GM23248 (cell line): ENCODE measurements around the gene PTPRN2. TPM values are rescaled to one million over a fixed set of nuclear protein-coding genes. Genes with fewer than 3 reads are reported as not detected.

Source experiments
- DNase-seq: peaks from one replicate; pipeline ENCODE4 v3.0.0-alpha.2; 2015
- H2AFZ ChIP-seq: fragments of 200-600 bp; sonication (generic); 2 replicates; pipeline ENCODE4 v1.6.1; 2016; ENCODE audit warnings: antibody characterized with exemption
- H3F3A ChIP-seq: fragments of 200-600 bp; sonication (generic); 2 replicates; pipeline ENCODE4 v1.6.1; 2016; ENCODE audit warnings: mild to moderate bottlenecking, antibody characterized with exemption, mixed run types; ENCODE audit not compliant: insufficient read depth
- H3K27ac ChIP-seq: fragments of 200-600 bp; sonication (generic); 2 replicates; pipeline ENCODE4 v1.5.1; 2016; ENCODE audit warnings: mild to moderate bottlenecking
- H3K27me3 ChIP-seq: fragments of 200-600 bp; sonication (generic); replicated peaks from 2 replicates; pipeline ENCODE4 v1.6.1; 2016; ENCODE audit warnings: mild to moderate bottlenecking; ENCODE audit not compliant: insufficient read depth
- H3K36me3 ChIP-seq: fragments of 200-600 bp; sonication (generic); 2 replicates; pipeline ENCODE4 v1.6.1; 2016; ENCODE audit warnings: low read depth, mild to moderate bottlenecking
- H3K4me1 ChIP-seq: fragments of 200-600 bp; sonication (generic); 2 replicates; pipeline ENCODE4 v1.6.1; 2016; ENCODE audit warnings: mild to moderate bottlenecking; ENCODE audit not compliant: insufficient read depth
- H3K4me2 ChIP-seq: fragments of 200-600 bp; sonication (generic); one replicate; pipeline ENCODE4 v1.6.1; 2016; ENCODE audit warnings: mild to moderate bottlenecking; ENCODE audit not compliant: unreplicated experiment
- H3K4me3 ChIP-seq: fragments of 200-600 bp; sonication (generic); 2 replicates; pipeline ENCODE4 v1.5.1; 2016; ENCODE audit warnings: mild to moderate bottlenecking
- H3K79me2 ChIP-seq: fragments of 200-600 bp; sonication (generic); 2 replicates; pipeline ENCODE4 v1.6.1; 2016; ENCODE audit warnings: mild to moderate bottlenecking; ENCODE audit not compliant: insufficient read depth
- H3K9ac ChIP-seq: fragments of 200-600 bp; sonication (generic); 2 replicates; pipeline ENCODE4 v1.6.1; 2016; ENCODE audit warnings: mild to moderate bottlenecking
- H3K9me2 ChIP-seq: fragments of 200-600 bp; sonication (generic); 2 replicates; pipeline ENCODE4 v1.6.1; 2016; ENCODE audit warnings: mixed run types, mild to moderate bottlenecking, moderate library complexity; ENCODE audit not compliant: insufficient read depth
- H3K9me3 ChIP-seq: fragments of 200-600 bp; sonication (generic); one replicate; pipeline ENCODE4 v1.6.1; 2017; ENCODE audit warnings: low read depth
- H4K20me1 ChIP-seq: fragments of 200-600 bp; sonication (generic); 2 replicates; pipeline ENCODE4 v1.6.0; 2016; ENCODE audit not compliant: insufficient read depth
- EZH2 ChIP-seq: fragments of 200-600 bp; sonication (generic); IDR thresholded peaks from 2 replicates; pipeline ENCODE4 v1.6.1; 2018; ENCODE audit warnings: antibody characterized with exemption, mild to moderate bottlenecking; ENCODE audit not compliant: insufficient read depth, poor library complexity, severe bottlenecking
- EZH2phosphoT487 ChIP-seq: fragments of 200-600 bp; sonication (generic); IDR thresholded peaks from 2 replicates; pipeline ENCODE4 v1.6.1; 2018; ENCODE audit warnings: antibody characterized with exemption, moderate library complexity, mild to moderate bottlenecking, low read depth; ENCODE audit not compliant: insufficient read depth
- WGBS, 2 experiments: methylation state at CpG; one replicate each; pipeline ENCODE4 v1.1.6; 2015 to 2017; ENCODE audit warnings: low lambda C conversion rate in 2 of 2, low coverage in 1 of 2; ENCODE audit errors: missing lambda C conversion rate in 2 of 2; 5-methylcytosine and 5-hydroxymethylcytosine counted together
- in situ Hi-C: fragments of 300-500 bp; cut with MboI; formaldehyde crosslinking; loops from 2 replicates; pipeline ENCODE4 v1.15.0; 2020
- polyA plus RNA-seq: library from polyadenylated mRNA; unstranded; fragments of >200 nt; fragmentation: Nextera tagmentation; extraction: Ambion mirVana; gene quantifications from 2 replicates; pipeline ENCODE4 v1.2.1, GENCODE V29; 2016
- total RNA-seq: library from RNA; depleted of rRNA; stranded (reverse); fragments of >200 nt; shearing (Covaris generic); gene quantifications from 2 replicates; pipeline ENCODE4 v1.2.3, GENCODE V29; 2014

The PTPRN2 gene
- total and polyA plus RNA-seq, 2 experiments from 2014 or later = 0.13 TPM; not detected in 1

DNA sequence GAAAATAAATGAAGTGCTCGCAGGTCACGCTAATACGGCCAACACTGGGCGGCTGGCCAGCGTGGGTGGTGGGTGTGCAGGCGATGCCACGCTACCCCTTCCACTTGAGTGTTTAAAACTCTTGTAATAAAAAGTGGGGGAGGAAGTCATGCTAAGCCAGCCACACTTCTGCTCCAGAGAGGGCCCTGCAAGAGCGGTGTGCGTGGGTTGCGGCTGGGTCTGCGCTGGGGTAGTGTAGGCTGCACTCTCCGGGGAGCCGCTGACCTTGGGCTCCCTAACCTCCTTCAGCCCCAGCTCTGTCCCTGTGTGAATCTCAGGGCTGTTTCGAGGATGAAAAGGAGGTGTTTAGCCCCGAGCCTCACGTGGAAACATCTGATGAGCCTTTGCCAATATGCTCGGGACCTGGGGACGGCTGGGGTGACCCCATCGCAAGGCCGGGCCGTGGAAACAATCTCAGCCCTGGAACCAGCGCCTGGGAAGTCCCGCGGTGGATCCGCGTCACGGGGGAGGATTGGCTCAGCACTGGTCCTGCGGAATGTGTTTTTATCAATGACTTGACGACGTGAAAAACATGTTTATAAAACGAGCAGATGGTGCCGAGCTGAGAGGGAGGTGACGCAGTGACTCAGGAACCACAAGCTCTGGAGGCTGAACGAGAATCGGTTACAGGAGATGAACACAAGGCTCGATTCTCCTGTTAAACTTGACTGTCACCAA lies 972.4 kb downstream of the PTPRN2 start:
- H3K9ac ChIP-seq = no peak overlapping the region
- no peaks in the 10 kb centered on the region for H3K27me3 ChIP-seq
- no peak for TF ChIP-seq EZH2phosphoT487
- TF ChIP-seq EZH2 = no peak
- no peaks in the 10 kb centered on the region for H4K20me1 ChIP-seq
- no peak overlapping the region for H3K4me3 ChIP-seq
- no peaks in the 10 kb centered on the region for H3K9me2 ChIP-seq
- WGBS, 2 experiments = 45 to 48% methylated on average over 36 of the region's 36 CpGs
- no peak overlapping the region for H3K27ac ChIP-seq
- H3K4me1 ChIP-seq = no peaks in the 10 kb centered on the region
- no peaks in the 10 kb centered on the region for H3K9me3 ChIP-seq
- H3F3A ChIP-seq = no peaks in the 10 kb centered on the region
- H3K36me3 ChIP-seq = no peaks in the 10 kb centered on the region
- DNase-seq = no peak
- in situ Hi-C loops = no loop called here
- no peak overlapping the region for H2AFZ ChIP-seq
- H3K79me2 ChIP-seq = no peaks in the 10 kb centered on the region
- no peak overlapping the region for H3K4me2 ChIP-seq

DNA sequence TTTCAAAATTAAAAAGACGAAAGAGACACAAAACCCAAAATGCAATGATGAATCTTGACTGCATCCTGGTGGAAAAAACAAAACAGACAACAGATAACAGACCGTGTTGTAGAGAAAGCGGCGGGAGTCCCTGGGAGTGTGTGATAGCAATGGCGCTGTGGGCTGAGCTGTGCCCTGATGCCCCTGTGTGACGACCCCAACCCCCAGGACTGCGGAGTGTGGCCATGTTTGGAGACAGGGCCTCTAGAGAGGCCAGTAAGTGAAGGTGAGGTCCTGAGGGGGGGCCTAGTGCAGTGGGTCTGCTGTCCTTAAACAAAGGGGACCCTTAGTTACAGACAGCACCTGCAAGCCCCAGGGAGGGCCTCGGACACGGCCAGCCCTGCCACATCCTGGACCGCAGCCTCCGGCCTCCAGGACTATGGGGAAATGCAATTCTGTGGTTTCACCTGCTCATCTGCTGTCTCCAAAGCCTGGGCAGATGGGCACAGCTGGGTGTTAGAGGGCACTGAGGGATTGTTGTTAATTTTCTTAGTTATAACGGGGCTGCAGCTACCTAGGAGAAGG lies 973.1 kb downstream of the PTPRN2 start:
- H3K9me2 ChIP-seq = no peaks in the 10 kb centered on the region
- H3K9ac ChIP-seq = no peak overlapping the region
- TF ChIP-seq EZH2phosphoT487 (no peak), EZH2 (no peak)
- H3K79me2 ChIP-seq = no peaks in the 10 kb centered on the region
- H3K9me3 ChIP-seq = no peaks in the 10 kb centered on the region
- H3F3A ChIP-seq = no peaks in the 10 kb centered on the region
- no peaks in the 10 kb centered on the region for H3K36me3 ChIP-seq
- WGBS, 2 experiments = 46 to 53% methylated on average over 12 of the region's 12 CpGs
- no peak overlapping the region for H3K4me3 ChIP-seq
- in situ Hi-C loops = no loop called here
- H3K27me3 ChIP-seq = no peaks in the 10 kb centered on the region
- DNase-seq = no peak
- H3K27ac ChIP-seq = no peak overlapping the region
- no peak overlapping the region for H3K4me2 ChIP-seq
- no peaks in the 10 kb centered on the region for H3K4me1 ChIP-seq
- H4K20me1 ChIP-seq = no peaks in the 10 kb centered on the region
- no peak overlapping the region for H2AFZ ChIP-seq

DNA sequence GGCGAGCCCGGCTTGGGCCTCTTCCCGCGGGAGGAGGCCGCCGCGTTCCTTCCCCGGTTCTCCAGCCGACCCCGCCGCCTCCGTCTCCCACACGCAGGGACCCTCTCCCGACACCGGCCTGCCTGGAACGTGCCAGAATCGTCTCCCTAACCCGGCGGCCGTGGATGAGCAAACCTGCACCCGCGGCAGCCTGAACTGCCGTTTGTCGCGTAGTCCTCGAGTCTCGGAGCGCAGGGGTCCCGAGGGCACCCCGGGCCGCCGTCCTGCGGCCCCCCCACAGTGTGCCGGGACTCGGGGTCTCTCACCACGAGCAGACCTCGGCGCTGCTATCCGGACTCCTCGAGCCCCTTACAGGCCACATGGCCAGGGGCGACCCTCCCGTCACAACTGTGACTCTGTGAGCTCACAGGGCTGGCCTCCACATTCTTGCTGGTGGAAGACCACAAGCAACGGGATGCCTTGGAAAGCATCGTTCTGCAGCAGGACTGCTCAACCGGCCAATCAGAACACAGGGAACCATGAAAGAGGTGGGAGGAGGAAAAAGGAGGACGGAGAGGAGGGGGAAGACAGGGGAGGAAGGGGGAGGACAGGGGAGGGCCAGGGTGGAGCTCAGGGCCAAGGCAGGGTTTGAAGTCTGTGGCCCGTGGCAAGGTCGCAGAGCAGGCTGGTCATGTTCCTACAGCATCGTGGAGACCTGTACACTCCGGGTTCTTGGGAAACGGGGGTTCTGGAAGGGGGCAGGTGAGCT lies 973.9 kb downstream of the PTPRN2 start:
- Histone ChIP-seq H3K4me3 (no peak overlapping the region), H3K9me3 (no peaks in the 10 kb centered on the region), H3K4me2 (no peak overlapping the region), H3K27ac (no peak overlapping the region), H3K27me3 (no peaks in the 10 kb centered on the region), H2AFZ (no peak overlapping the region), H3K79me2 (no peaks in the 10 kb centered on the region), H3K9ac (no peak overlapping the region), H3K36me3 (no peaks in the 10 kb centered on the region), H4K20me1 (no peaks in the 10 kb centered on the region), H3K4me1 (no peaks in the 10 kb centered on the region), H3K9me2 (no peaks in the 10 kb centered on the region), H3F3A (no peaks in the 10 kb centered on the region)
- TF ChIP-seq EZH2 = no peak
- in situ Hi-C loops = no loop called here
- WGBS, 2 experiments = 33 to 45% methylated on average over 47 to 50 of the region's 51 CpGs
- no peak for DNase-seq

DNA sequence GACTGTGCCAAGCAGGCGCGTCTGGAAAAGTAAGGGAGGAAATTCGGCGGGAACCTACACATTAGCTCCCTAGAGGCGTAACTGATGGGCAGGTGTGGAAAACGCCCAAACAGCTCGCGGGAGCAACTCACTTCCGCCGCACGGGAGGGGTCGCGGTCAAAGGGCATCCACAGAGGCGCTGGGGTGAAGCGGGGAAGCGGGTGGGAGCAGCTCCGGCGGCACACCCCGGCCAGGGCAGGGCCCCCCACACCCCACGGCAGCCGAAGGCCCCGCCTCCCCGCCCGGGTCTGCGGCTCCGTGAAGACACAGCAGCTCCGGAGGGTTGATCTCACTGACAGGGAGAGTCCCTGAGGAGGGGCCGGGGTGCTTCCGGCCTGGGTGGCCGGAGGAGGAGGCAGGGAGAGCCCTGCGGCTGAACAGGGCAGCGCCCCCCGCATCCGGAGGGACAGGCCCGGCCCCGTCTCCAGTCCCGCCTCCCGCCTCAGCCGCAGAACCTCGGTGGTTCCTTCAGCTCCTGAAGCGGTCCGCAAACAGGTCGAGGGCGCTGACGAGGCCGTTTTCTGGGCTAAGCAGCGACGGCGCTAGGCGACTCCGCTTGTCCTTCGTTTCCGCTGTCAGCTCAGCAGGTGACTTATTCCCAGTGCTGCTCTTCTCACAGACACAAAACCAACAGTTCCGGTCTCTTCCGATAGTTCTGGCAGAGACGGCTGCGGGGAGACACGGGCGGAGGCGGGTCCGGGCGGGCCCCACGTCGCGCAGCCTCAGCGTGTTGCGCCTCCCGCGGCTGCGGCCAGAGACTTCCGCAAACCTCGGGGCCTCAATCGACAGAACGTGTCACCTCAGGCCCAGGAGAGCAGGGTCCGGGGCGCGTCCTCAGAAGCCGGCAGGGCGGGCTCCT lies 974.7 kb downstream of the PTPRN2 start:
- no peak for DNase-seq
- WGBS, 2 experiments = 38 to 52% methylated on average over 44 to 77 of the region's 79 CpGs
- Histone ChIP-seq H3K4me1 (no peaks in the 10 kb centered on the region), H3K9me2 (no peaks in the 10 kb centered on the region), H3K27ac (no peak overlapping the region), H2AFZ (no peak overlapping the region), H4K20me1 (no peaks in the 10 kb centered on the region), H3K79me2 (no peaks in the 10 kb centered on the region), H3K27me3 (no peaks in the 10 kb centered on the region), H3F3A (no peaks in the 10 kb centered on the region), H3K9ac (no peak overlapping the region), H3K36me3 (no peaks in the 10 kb centered on the region), H3K4me2 (no peak overlapping the region), H3K4me3 (no peak overlapping the region), H3K9me3 (no peaks in the 10 kb centered on the region)
- TF ChIP-seq EZH2phosphoT487 = no peak
- no peak for TF ChIP-seq EZH2
- in situ Hi-C loops = no loop called here
